ENCODE results near the gene SMG1.

DNA sequence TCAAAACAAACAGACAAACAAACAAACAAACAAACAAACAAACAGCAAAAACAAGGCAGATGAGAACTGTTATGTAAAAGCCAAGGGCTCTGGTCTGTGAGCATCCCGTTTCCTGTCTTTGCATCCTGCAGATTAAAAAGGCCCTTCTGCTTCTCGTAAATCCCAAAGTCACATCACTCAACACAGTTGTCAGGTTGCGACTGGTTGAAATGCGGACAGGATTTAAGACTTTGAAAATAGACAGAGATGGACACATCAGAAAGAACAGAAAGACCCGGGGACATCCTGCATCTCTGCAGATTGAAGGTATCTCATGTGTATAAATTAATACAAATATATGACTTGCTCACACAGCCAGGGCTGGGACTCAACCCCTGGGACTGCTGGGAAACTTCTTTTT is 39.3 kb upstream of the SMG1 start:
- TF ChIP-seq, protein P1, sequence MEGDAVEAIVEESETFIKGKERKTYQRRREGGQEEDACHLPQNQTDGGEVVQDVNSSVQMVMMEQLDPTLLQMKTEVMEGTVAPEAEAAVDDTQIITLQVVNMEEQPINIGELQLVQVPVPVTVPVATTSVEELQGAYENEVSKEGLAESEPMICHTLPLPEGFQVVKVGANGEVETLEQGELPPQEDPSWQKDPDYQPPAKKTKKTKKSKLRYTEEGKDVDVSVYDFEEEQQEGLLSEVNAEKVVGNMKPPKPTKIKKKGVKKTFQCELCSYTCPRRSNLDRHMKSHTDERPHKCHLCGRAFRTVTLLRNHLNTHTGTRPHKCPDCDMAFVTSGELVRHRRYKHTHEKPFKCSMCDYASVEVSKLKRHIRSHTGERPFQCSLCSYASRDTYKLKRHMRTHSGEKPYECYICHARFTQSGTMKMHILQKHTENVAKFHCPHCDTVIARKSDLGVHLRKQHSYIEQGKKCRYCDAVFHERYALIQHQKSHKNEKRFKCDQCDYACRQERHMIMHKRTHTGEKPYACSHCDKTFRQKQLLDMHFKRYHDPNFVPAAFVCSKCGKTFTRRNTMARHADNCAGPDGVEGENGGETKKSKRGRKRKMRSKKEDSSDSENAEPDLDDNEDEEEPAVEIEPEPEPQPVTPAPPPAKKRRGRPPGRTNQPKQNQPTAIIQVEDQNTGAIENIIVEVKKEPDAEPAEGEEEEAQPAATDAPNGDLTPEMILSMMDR (IDR thresholded peaks at IDR 0.05) = no peak
- no peak for TF ChIP-seq ZFX (IDR thresholded peaks at IDR 0.05; ENCODE audit: borderline replicate concordance)

All from 22Rv1 (cell line).